GM08714 (cell line): Measurements from ENCODE around the gene SLC35A3.
"Not testable (repeated sequence)": the region's sequence is repeated elsewhere in the genome, so short reads cannot be mapped to it uniquely, and the experiment has no call there.

Experiments
- H3K4me3 ChIP-seq: fragments of 200-500 bp; sonication (Bioruptor generic); 2 replicates; pipeline ENCODE4 v1.5.1; 2014; ENCODE audit warnings: mild to moderate bottlenecking, low read length, inconsistent platforms
- ZNF274 ChIP-seq: IDR thresholded peaks from 2 replicates; pipeline ENCODE4 v1.6.1; 2012; ENCODE audit warnings: mild to moderate bottlenecking, low read depth, low read length

SLC35A3 gene

DNA sequence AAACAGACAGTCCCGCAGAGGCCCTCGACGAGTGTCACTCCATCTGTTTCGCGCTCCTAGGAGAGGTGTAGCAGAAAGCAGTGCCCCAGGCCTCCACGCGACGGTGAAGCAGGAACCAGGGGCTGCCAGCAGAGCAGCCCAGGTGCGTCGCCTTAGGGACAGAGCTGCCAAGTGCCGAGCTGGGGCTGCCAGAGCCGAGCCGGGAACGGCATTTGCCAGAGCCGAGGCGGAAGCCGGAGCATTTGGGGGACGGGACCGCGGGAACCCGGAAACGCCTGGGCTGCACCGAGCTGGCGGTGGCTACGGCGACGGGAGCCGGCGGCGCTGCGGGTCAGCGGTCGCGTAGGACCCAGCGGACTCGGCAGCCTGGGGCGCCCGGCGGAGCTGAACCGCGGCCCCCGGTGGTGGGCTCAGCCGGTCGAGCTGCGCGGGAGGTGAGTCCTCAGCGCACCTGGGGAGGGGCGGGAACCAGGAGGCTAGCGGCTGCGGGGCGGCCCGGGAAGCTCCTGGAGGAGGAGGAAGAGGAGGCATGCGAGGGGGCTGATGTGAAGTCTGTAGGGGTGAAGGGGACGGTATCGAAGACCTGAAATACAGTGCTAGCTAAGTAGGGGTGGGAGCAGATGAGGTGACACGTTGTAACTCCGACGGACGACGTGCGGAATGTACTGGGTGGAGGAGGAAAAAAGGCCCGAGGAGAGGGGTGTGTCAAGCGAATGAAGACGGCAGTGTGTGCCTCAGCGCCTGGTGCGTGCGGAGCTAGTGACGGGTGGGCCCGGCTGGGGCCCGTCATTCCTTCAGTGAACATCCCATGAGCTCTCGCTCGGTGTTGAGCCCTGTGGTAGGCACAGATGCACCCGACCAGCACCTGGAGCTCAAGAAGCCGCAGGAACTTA is at the start of gene SLC35A3:
Gene SLC35A3, plus strand, starts transcription at position 268 of the 893 bp plus-strand sequence. CDS start 23,559 bp downstream, outside the sequence.
- peak within 1 kb of the TSS; percentile 88 for H3K4me3 ChIP-seq

DNA sequence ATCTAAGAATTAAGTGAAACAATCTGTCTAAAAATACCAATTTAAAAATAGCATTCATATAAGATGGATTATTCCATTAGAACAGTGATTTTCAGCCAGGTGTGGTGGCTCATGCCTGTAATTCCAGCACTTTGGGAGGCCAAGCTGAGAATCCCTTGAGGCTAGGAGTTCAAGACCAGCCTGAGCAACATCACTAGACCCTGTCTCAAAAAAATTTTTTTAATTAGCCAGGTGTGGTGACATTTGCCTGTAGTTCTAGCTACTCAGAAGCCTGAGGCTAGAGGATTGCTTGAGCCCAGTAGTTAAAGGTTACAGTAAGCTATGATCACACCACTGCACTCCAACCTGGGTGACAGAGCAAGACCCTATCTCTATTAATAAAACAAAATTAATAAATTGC is 35.0 kb upstream of the SLC35A3 start:
- no peak for TF ChIP-seq ZNF274
- no peak overlapping the region for H3K4me3 ChIP-seq

More for the DNA sequence above, at the start of gene SLC35A3:
- TF ChIP-seq ZNF274 = no peak

DNA sequence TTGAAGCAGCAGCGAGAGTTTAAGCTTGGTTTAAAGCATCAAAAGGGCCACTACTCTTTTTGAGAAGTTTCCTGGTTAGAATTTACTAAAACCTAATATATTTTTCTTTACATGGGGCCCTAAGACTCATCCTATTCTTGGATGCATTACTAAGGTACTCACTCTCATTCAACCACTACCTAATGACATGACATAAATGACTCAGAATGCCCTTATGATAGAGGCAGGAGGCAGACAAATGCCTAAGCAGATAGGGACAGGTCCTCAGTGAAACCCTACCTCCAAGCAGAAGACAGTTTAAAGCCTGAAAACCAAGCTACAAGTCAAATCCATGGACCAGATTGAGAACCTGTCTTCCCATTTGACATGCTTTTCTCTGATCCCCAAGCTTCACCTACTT is 34.3 kb upstream of the SLC35A3 start:
- TF ChIP-seq ZNF274 = no peak
- no peak overlapping the region for H3K4me3 ChIP-seq

DNA sequence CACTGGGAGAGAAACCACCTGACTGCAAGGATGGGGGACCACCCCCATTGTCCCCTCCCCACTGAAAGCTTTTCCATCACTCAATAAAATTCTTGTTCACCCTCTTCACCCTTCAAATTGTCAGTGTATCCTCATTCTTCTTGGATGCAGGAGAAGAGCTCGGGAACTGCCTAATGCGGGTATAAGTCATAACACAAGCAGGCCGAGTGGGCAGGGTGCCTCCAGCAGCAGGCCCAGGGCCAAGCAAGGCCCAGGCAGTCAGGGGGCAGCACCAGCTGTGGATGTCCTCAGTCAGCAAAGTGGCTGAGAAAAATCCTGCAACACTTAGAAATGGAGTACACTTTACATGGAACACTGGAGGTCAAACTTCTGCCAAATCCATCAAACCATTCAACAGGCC is 33.7 kb upstream of the SLC35A3 start:
- no peak for TF ChIP-seq ZNF274
- H3K4me3 ChIP-seq = no peak overlapping the region

DNA sequence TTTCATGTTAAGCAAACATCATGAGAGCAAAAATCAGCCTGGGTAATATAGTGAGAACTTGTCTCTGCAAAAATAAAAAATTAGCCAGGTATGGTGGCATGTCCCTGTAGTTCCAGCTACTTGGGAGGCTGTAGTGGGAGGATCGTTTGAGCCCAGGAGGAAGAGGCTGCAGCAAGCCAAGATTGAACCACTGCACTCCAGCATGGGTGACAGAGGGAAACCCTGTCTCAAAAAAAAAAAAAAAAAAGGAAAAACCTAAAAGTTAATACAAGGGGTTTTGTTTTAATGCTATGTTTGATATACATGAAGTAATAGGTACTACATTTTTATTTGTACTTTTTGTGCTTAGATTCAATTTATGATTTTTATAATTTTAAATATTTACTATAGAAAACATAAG is 27.1 kb upstream of the SLC35A3 start:
- H3K4me3 ChIP-seq = no peak overlapping the region
- TF ChIP-seq ZNF274 = no peak

DNA sequence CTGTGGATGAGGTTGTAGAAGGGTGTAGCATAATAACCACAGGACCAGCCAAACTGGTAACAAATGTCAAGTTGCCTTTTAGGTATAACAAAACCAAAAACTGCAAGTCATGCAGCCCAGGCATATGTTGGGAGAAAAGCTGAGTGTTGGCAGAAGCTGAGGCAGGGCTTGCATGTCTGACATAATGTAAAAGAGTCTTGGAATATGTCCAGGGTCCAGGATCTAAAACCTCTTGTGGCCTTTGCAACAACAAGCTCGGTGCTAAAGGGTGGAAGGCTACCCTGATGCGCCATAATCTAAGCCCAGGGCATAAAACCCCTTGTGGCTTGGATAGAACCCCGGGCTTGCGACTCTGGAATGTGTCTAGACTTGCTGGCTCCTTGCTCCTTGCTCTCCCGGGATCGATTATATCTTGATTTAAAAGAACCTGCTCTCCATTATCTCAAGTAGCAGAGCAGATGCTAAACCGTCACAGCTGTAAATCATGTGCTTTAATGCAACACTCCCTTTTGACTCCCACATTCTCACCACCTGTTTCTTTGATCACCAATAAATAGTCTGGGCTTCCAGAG is 26.5 kb upstream of the SLC35A3 start:
- H3K4me3 ChIP-seq = no peak overlapping the region
- TF ChIP-seq ZNF274 = no peak

DNA sequence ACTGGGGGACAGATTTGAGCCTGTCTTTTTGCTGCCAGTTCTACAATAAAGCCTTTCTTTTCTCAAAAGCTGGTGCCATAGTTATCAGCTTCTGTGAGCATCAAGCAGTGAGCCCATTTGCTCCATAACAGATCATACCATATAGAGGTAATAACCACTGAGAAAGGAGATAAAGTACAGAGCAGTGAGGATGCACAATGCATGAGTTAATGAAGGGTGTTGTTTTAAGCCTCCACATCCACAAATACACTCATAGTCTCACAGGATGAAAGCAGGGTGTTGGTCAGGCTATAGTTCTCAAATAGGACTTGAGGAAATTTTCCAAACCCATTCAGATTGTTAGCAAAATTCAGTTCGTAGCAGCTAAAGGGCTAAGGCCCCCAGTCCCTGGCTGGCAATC is 25.6 kb upstream of the SLC35A3 start:
- TF ChIP-seq ZNF274 = no peak
- H3K4me3 ChIP-seq = no peak overlapping the region

DNA sequence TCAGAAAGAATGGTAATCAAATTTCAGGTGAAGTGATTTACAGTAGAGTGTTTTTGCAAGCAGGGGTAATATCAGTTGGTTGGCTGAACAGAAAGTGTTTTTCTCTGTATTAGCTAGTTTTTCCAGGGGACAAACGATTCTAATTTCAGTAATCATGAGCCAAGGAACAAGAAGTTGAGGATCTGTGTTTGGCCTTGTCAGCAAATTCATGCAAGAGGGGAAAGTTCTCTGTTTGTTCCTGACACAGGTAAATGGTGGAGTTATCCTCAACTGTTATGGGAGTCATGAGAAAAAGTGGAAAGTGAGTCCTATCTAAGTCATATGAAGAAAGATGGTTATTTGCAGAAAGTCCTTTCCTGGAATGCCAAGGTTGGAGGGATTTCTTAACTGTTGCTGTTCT is 24.6 kb upstream of the SLC35A3 start:
- no peak for TF ChIP-seq ZNF274
- H3K4me3 ChIP-seq = no peak overlapping the region

DNA sequence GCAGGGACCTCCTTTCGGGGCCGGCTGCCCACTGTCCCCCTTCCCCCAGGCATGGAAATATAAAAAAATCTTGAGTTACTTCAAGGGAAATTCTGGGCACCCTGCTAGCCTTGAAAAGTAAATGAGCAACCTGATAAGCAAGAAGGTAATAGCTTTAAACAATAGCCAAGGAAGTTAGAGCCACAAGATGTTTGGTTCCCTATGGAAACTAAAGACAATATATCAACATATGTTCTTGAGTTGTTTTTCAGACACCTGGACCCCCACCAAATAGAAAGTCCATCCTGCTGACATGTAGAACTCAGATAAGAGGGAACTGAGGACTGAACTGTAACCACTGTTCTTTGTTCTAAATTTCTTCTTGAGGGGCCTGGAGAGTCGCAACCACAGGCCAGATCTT is 19.3 kb upstream of the SLC35A3 start:
- no peak for TF ChIP-seq ZNF274
- no peak overlapping the region for H3K4me3 ChIP-seq

DNA sequence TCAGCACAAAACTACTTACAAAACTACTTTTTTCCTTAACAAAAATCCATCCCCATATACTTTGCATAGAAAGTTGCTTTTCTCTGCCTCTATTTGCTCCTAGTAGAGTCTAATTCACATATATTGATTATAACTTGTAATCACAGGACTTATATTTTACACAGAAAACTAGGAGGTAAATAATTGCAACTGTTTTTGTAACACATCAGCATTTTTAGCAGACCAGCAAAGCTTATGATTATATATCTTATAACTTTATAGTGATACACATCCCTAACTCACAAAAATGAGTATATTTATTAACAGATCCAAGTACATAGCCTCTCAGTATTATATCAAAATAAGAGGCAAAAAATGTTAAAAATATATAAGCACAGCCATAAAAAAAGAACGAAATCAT is 17.3 kb upstream of the SLC35A3 start:
- no peak overlapping the region for H3K4me3 ChIP-seq
- TF ChIP-seq ZNF274 = no peak

DNA sequence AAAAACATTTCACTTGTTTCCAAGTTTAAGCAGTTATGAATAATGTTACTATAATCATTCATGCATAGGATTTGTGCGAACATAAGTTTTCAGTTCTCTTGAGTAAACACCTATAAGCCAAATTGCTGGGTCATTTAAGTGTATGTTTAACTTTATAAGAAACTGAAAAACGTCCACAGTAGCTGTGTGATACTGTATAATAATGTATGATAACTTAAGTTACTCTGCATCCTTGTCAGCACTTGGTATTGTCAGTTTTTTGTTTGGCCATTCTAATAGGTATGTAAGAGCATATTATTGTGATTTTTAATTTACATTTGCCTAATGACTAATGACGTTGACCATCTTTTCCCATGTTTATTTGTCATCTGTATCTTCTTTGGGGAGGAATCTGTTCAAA is 14.4 kb upstream of the SLC35A3 start:
- TF ChIP-seq ZNF274 = no peak
- no peak overlapping the region for H3K4me3 ChIP-seq

DNA sequence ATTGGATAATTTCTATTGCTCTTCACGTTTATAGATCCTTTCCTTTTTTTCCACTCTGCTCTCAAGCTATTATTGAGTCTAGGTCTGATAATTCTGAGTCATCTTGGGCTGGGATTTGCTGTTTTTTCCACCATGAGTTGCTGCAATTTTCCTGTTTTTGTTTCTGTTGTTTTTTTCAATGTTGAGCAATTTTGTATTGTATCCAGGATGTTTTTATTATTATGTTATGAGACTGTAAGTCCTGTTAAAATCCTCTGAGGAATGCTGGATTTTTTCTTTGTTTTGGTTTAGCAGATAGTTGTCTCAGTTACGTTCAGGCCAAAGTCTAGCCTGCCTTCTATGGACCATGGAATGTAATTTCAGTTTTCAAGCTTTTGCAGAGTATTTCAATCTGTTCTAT is 13.0 kb upstream of the SLC35A3 start:
- no peak for TF ChIP-seq ZNF274
- H3K4me3 ChIP-seq = no peak overlapping the region

DNA sequence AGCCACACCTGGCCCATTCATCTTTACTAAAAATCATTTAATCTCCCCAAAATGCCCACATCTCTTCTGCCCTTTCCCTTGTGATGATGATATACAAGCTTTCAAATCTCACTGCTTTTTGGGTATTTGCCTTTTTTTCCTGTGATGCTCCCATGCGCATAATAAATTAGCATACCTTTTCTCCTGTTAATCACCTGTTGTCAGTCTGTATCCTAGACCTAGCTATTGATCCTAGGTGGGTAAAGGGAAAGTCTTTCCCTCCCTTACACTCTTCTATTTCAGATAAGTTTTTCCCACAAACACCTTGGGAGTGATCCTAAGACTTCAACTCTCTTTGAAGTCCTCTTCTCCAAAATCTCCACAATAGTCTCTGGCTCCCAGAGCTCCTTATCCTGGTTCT is 12.0 kb upstream of the SLC35A3 start:
- no peak for TF ChIP-seq ZNF274
- H3K4me3 ChIP-seq = no peak overlapping the region

DNA sequence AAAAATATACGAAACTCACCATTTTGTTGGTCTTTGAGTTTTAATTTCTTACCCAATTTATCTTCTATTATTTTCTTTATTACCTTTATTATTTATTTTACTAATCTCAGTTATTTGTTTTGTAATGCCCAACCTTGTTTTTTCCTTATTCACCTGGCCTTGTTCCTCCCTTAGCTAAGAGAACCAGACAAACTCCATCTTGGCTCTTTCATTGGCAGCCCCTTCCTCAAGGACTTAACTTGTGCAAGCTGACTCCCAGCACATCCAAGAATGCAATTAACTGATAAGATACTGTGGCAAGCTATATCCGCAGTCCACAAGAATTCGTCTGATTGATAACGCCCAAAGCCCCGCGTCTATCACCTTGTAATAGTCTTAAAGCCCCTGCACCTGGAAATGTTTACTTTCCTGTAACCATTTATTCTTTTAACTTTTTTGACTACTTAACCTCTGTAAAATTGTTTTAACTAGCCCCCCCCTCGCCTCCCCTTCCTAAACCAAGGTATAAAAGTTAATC is 10.5 kb upstream of the SLC35A3 start:
- H3K4me3 ChIP-seq = not testable (repeated sequence)

DNA sequence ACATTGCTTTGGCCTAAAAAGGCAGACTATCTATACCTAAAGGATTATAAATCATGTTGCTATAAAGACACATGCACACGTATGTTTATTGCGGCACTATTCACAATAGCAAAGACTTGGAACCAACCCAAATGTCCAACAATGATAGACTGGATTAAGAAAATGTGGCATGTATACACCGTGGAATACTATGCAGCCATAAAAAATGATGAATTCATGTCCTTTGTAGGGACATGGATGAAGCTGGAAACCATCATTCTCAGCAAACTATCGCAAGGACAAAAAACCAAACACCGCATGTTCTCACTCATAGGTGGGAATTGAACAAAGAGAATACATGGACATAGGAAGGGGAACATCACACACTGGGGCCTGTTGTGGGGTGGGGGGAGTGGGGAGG is 9.5 kb upstream of the SLC35A3 start:
- H3K4me3 ChIP-seq = not testable (repeated sequence)
